Heart left ventricle (tissue), 13 donors: ENCODE measurements around the gene PIK3C2G.

Experiments
- POLR2A ChIP-seq, 2 donors: fragments of 450-650 bp; IDR thresholded peaks; one replicate each; pipeline ENCODE4 v1.6.1; 2017; ENCODE audit warnings: antibody characterized with exemption in 2 of 2, mild to moderate bottlenecking in 2 of 2, moderate library complexity in 2 of 2
- TF ChIP-seq, protein P1 (sequence below), 12 donors: fragments of 200-600 bp; sonication (generic) in 4 of 12; IDR thresholded peaks; one replicate each; pipeline versions ENCODE4 v1.5.0 to v1.8.0; 2018 to 2022; ENCODE audit warnings: antibody characterized with exemption in 12 of 12, mild to moderate bottlenecking in 5 of 12
- donor health status: ischemic (EF 13 %, LVEDD 7.1; RV severe dilation, severe dysfunction).
- donor health status: DM: no; HTN: yes; CAD: no.
- donor health status: DM: no; HTN: no; CAD: no.
- donor health status: ischemic (EF 25% LVEDD 6.9; RV normal size, moderate dysfunction).
- donor health status: ischemic (EF 25% LVEDD 5.7; RV mildly dilated, moderate dysfunction).
- donor health status: ischemic (EF 35%, LVEDD 5.7; RV mildly dilated, moderate dysfunction).
- donor health status: nonischemic (EF 11% LVEDD 7.7; RV severe dilation, severe dysfunction).
- donor health status: DM: yes; HTN: yes; CAD: no.
- donor health status: PGD.
- donor health status: ischemic (EF 29% LVEDD 5.4; RV normal size, mild dysfunction).
- donor health status: nonischemic (EF 23%, LVEDD 6.1; RV moderate dilation, normal function).

DNA sequence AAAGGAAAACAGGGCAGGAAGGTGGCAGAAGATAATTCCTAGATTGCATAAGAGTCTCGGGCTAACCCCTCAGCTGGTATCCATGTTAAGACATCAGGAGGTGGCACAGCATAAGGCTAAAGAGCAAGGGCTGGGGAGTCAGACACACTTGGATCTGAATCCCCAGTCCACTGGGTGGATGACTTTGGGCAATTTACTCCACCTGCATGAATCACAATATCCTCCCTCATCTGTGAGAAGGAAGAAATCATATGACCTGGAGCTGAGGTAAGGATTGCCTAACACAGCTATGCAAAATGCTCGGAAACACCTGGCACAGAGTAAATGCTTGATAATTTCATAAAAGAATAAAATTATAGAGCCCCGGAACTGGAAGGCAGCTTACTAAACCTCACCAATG lies 217.9 kb downstream of the PIK3C2G start:
- no peak for TF ChIP-seq POLR2A (IDR thresholded peaks at IDR 0.05)
- TF ChIP-seq, protein P1, sequence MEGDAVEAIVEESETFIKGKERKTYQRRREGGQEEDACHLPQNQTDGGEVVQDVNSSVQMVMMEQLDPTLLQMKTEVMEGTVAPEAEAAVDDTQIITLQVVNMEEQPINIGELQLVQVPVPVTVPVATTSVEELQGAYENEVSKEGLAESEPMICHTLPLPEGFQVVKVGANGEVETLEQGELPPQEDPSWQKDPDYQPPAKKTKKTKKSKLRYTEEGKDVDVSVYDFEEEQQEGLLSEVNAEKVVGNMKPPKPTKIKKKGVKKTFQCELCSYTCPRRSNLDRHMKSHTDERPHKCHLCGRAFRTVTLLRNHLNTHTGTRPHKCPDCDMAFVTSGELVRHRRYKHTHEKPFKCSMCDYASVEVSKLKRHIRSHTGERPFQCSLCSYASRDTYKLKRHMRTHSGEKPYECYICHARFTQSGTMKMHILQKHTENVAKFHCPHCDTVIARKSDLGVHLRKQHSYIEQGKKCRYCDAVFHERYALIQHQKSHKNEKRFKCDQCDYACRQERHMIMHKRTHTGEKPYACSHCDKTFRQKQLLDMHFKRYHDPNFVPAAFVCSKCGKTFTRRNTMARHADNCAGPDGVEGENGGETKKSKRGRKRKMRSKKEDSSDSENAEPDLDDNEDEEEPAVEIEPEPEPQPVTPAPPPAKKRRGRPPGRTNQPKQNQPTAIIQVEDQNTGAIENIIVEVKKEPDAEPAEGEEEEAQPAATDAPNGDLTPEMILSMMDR (IDR thresholded peaks at IDR 0.05) = no peak
